ENCODE results near the gene ABAT. TPM values are rescaled to one million over a fixed set of nuclear protein-coding genes. Genes with fewer than 3 reads are reported as not detected.

The ABAT gene
- total RNA-seq, 4 donors from 2014 or later, result 9.6 to 24.0 (median 21.3) TPM

DNA sequence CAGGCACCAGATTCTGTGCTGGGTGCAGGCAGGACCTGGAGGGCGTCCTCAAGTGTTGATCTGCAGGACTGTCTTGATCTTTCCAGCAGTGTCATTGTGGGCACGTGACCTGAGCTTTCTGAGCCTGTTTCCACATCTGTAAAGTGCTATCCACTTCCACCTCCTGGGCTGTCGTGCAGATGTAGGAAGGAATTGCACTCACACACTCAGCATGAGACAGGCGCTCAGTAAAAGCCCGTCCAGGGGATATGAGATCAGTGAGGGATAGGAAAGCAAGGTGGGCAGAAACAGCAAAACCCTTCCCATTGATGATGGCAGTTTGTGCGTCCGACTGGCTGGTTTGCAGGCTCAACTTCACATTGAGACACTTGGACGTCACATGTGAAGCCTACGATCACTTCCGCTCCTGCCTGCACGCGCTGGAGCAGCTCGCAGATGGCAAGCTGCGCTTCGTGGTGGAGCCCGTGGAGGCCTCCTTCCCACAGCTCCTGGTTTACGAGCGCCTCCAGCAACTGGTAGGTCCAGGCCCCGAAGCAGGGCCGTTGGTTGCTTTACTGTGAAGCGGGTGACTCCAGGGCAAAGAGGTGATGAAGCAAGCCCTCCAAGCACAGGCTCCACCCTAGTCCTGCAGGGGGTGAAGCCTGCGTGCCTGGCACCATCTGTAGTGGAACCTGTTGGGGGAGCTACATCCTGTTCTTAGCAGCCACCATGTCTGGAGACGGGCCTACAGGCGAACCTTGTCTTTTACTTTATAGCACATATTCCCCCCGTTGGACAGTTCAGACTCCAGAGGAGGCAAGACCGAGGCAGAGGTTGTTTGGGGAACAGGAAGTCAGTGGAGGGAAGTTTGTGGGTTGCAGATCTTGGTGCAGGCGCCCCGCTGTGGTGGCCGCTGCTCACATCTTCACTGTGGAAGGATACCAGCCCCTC, 29.9 kb upstream of the ABAT start:
- peak in 1 of 2 donors; percentile 21 for DNase-seq (ENCODE audit: low spot score in 2 of 2)
- Histone ChIP-seq H3K4me1 (peaks cover 0 to 6% (median 0%) of the 10 kb centered on the region in 4 donors), H3K9me3 (no peaks in the 10 kb centered on the region), H3K27me3 (no peaks in the 10 kb centered on the region), H3K4me3 (no peak overlapping the region), H3K27ac (peak overlapping the region in 2 of 4 donors; percentile 4 to 50), H3K36me3 (peaks cover 2 to 95% (median 40%) of the 10 kb centered on the region in 3 donors)
- TF ChIP-seq EP300 (IDR thresholded peaks at IDR 0.05), result no peak
- TF ChIP-seq POLR2A (IDR thresholded peaks at IDR 0.05), result no peak
- TF ChIP-seq, protein P1, sequence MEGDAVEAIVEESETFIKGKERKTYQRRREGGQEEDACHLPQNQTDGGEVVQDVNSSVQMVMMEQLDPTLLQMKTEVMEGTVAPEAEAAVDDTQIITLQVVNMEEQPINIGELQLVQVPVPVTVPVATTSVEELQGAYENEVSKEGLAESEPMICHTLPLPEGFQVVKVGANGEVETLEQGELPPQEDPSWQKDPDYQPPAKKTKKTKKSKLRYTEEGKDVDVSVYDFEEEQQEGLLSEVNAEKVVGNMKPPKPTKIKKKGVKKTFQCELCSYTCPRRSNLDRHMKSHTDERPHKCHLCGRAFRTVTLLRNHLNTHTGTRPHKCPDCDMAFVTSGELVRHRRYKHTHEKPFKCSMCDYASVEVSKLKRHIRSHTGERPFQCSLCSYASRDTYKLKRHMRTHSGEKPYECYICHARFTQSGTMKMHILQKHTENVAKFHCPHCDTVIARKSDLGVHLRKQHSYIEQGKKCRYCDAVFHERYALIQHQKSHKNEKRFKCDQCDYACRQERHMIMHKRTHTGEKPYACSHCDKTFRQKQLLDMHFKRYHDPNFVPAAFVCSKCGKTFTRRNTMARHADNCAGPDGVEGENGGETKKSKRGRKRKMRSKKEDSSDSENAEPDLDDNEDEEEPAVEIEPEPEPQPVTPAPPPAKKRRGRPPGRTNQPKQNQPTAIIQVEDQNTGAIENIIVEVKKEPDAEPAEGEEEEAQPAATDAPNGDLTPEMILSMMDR (IDR thresholded peaks at IDR 0.05), result no peak
- 81 to 82% methylated on average over 29 of the region's 29 CpGs for WGBS, 2 donors

DNA sequence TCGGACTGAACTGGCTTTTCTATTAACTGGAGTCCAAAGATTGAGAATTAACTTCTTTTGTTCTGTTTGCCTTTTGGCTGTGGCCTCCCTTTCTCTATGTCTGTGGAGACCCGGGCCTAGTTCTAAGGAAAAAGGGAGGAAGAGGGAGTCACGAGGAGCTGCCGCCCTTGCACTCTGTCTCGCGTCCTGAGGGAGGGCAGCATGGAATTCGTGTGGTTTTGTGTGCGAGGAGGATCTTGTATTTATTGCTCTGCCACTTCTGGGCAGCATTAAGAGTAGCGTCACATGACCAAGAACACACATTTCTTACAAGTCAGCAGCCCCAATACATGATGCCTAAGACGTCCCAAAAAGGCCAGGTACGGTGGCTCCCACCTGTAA, 29.3 kb upstream of the ABAT start:
- Histone ChIP-seq H3K9me3 (no peaks in the 10 kb centered on the region), H3K4me3 (no peak overlapping the region), H3K4me1 (peaks cover 0 to 6% (median 0%) of the 10 kb centered on the region in 4 donors), H3K27me3 (no peaks in the 10 kb centered on the region), H3K36me3 (peaks cover 2 to 94% (median 35%) of the 10 kb centered on the region in 3 donors), H3K27ac (peak overlapping the region in 1 of 4 donors; percentile 50)
- WGBS, 2 donors, result 65 to 74% methylated on average over 11 of the region's 11 CpGs
- TF ChIP-seq EP300 (IDR thresholded peaks at IDR 0.05), result no peak
- TF ChIP-seq, protein P1 (IDR thresholded peaks at IDR 0.05), result no peak
- no peak for TF ChIP-seq POLR2A (IDR thresholded peaks at IDR 0.05)
- DNase-seq (ENCODE audit: low spot score in 2 of 2), result no peak

DNA sequence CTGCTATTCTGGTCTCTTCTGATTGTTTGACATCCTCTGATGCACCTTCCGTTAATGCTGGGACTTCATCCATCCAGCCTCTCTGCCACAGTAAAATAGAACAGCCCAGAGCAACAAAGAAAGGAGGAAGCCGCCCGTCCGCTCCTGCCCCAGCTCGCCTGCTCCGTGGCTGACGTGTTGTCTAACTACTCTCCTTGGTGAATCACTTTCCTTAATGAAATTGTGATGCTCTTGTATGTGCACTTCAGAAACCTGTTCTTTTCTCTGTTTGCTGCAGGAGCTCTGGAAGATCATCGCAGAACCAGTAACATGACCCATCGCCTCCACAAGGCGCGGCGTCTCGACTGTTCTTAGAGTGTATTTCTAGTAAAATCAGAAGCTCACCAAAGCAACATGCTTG, 28.6 kb upstream of the ABAT start:
- Histone ChIP-seq H3K27ac (peak overlapping the region in 1 of 4 donors; percentile 50), H3K9me3 (no peaks in the 10 kb centered on the region), H3K27me3 (no peaks in the 10 kb centered on the region), H3K4me1 (peaks cover 0 to 6% (median 0%) of the 10 kb centered on the region in 4 donors), H3K4me3 (no peak overlapping the region), H3K36me3 (peaks cover 2 to 92% (median 34%) of the 10 kb centered on the region in 3 donors)
- DNase-seq (ENCODE audit: low spot score in 2 of 2), result no peak
- TF ChIP-seq EP300 (IDR thresholded peaks at IDR 0.05) (no peak), POLR2A (IDR thresholded peaks at IDR 0.05) (no peak)
- TF ChIP-seq, protein P1 (IDR thresholded peaks at IDR 0.05), result no peak
- WGBS, 2 donors, result 85 to 86% methylated on average over 13 of the region's 13 CpGs

DNA sequence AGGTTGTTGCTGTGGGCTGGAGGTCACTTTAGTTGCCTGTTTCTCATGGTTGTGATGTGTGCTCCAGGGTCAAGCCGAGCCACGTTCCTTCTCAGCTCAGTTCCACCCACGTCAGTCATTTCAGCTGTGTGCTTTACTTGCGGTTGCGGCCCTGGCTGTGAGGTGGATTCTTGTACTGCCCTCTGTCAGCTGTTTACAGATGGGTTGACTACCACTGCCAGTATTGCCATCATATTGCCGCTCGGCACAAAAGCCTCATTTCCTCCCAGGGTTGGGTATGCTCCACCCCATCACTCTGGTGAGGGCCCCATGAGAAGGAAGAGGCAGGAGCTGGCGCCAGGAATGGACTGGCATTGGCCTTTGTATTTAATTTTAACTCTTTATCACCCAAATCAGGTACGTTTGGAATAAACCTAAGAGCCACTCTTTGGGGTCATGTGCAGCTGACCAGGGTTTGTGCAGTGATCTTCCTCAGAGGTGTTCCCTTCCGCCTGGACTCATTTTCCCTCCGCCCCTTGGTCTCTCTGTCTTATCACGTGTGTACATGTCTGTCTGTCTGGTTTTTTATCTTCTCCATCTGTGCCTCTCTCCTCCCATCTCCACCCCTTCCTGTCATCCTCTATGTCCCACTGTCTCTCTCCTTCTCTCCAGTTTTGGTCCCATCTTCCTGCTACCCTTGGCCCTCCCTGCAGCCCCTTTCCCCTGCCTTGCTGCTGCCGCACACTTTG, 27.9 kb upstream of the ABAT start:
- WGBS, 2 donors, result 48% methylated on average over 13 of the region's 13 CpGs
- Histone ChIP-seq H3K4me1 (peaks cover 0 to 6% (median 0%) of the 10 kb centered on the region in 4 donors), H3K27ac (peak overlapping the region in 1 of 4 donors; percentile 50), H3K4me3 (no peak overlapping the region), H3K36me3 (peaks cover 2 to 85% (median 29%) of the 10 kb centered on the region in 3 donors), H3K9me3 (no peaks in the 10 kb centered on the region), H3K27me3 (no peaks in the 10 kb centered on the region)
- no peak for DNase-seq (ENCODE audit: low spot score in 2 of 2)
- TF ChIP-seq POLR2A (IDR thresholded peaks at IDR 0.05) (no peak), EP300 (IDR thresholded peaks at IDR 0.05) (no peak)
- TF ChIP-seq, protein P1 (IDR thresholded peaks at IDR 0.05), result no peak

All from tibial nerve (tissue), 4 donors.